ENCODE results near the gene DAZAP1. TPM values are rescaled to one million over a fixed set of nuclear protein-coding genes. Genes with fewer than 3 reads are reported as not detected.

DAZAP1 gene
- total RNA-seq, 2 experiments from 2014 or later = 226 to 242 TPM

GRCh38 chr19:1426736-1427135, 19.4 kb downstream of the DAZAP1 start:
- H3K27me3 Mint-ChIP-seq = no peaks in the 10 kb centered on the region
- no peaks in the 10 kb centered on the region for H3K4me1 Mint-ChIP-seq (ENCODE audit: low read depth)
- ChIA-PET CTCF (interaction anchor here (0.6 to 1.2 kb wide), 2 partner anchors 64 to 147 kb away, joined by 3 to 4 read pairs; partner anchors contain the start of gene REEP6), POLR2A (no interaction called here)
- intact Hi-C loops (cut with micrococcal nuclease) = no loop called here
- no peak overlapping the region for H3K4me3 Mint-ChIP-seq
- no peaks in the 10 kb centered on the region for H3K9me3 Mint-ChIP-seq
- no peak for DNase-seq
- peaks cover 34% of the 10 kb centered on the region for H3K36me3 Mint-ChIP-seq
- no peak overlapping the region for H3K27ac Mint-ChIP-seq

GRCh38 chr19:1427221-1427920, 20.0 kb downstream of the DAZAP1 start:
- ChIA-PET POLR2A (interaction anchor here (0.7 kb wide), 1 partner anchor 14 kb away, joined by 5 read pairs; no protein-coding TSS in a partner anchor), CTCF (interaction anchor here (1.2 kb wide), 1 partner anchor 148 kb away, joined by 4 read pairs; no protein-coding TSS in a partner anchor)
- DNase-seq = no peak
- Mint-ChIP-seq H3K36me3 (peaks cover 34% of the 10 kb centered on the region), H3K27me3 (no peaks in the 10 kb centered on the region), H3K27ac (no peak overlapping the region), H3K4me3 (no peak overlapping the region), H3K4me1 (ENCODE audit: low read depth) (no peaks in the 10 kb centered on the region), H3K9me3 (no peaks in the 10 kb centered on the region)
- intact Hi-C loops (cut with micrococcal nuclease) = no loop called here

- intact Hi-C loops (cut with micrococcal nuclease) = no loop called here
- ChIA-PET CTCF (no interaction called here), POLR2A (no interaction called here)
- no peaks in the 10 kb centered on the region for H3K9me3 Mint-ChIP-seq
- H3K36me3 Mint-ChIP-seq = peaks cover 29% of the 10 kb centered on the region
- H3K4me3 Mint-ChIP-seq = no peak overlapping the region
- no peaks in the 10 kb centered on the region for H3K27me3 Mint-ChIP-seq
- DNase-seq = no peak
- H3K27ac Mint-ChIP-seq = no peak overlapping the region
- no peaks in the 10 kb centered on the region for H3K4me1 Mint-ChIP-seq (ENCODE audit: low read depth)
These were observed 21.5 kb downstream of the DAZAP1 start for GRCh38 chr19:1428738-1429391.

- intact Hi-C loops (cut with micrococcal nuclease) = no loop called here
- Mint-ChIP-seq H3K4me3 (no peak overlapping the region), H3K9me3 (no peaks in the 10 kb centered on the region), H3K36me3 (peaks cover 27% of the 10 kb centered on the region), H3K4me1 (ENCODE audit: low read depth) (no peaks in the 10 kb centered on the region), H3K27me3 (no peaks in the 10 kb centered on the region), H3K27ac (no peak overlapping the region)
- no peak for DNase-seq
- ChIA-PET CTCF (no interaction called here), POLR2A (no interaction called here)
These were observed 22.4 kb downstream of the DAZAP1 start for GRCh38 chr19:1429750-1430149.

- H3K27ac Mint-ChIP-seq = no peak overlapping the region
- H3K36me3 Mint-ChIP-seq = peaks cover 24% of the 10 kb centered on the region
- H3K27me3 Mint-ChIP-seq = no peaks in the 10 kb centered on the region
- intact Hi-C loops (cut with micrococcal nuclease) = no loop called here
- ChIA-PET CTCF (no interaction called here), POLR2A (interaction anchor here (0.6 kb wide), 2 partner anchors 9 to 14 kb away, joined by 3 to 5 read pairs; no protein-coding TSS in a partner anchor)
- H3K4me1 Mint-ChIP-seq (ENCODE audit: low read depth) = no peaks in the 10 kb centered on the region
- DNase-seq = no peak
- H3K4me3 Mint-ChIP-seq = no peak overlapping the region
- no peaks in the 10 kb centered on the region for H3K9me3 Mint-ChIP-seq
These were observed 22.9 kb downstream of the DAZAP1 start for GRCh38 chr19:1430246-1430645.

- no peak overlapping the region for H3K4me3 Mint-ChIP-seq
- H3K9me3 Mint-ChIP-seq = no peaks in the 10 kb centered on the region
- ChIA-PET CTCF (no interaction called here), POLR2A (no interaction called here)
- H3K27ac Mint-ChIP-seq = no peak overlapping the region
- H3K36me3 Mint-ChIP-seq = peaks cover 22% of the 10 kb centered on the region
- intact Hi-C loops (cut with micrococcal nuclease) = no loop called here
- no peaks in the 10 kb centered on the region for H3K4me1 Mint-ChIP-seq (ENCODE audit: low read depth)
- DNase-seq = no peak
- H3K27me3 Mint-ChIP-seq = no peaks in the 10 kb centered on the region
These were observed 24.5 kb downstream of the DAZAP1 start for GRCh38 chr19:1431759-1432506.

- no peak overlapping the region for H3K27ac Mint-ChIP-seq
- ChIA-PET CTCF (no interaction called here), POLR2A (no interaction called here)
- no peaks in the 10 kb centered on the region for H3K9me3 Mint-ChIP-seq
- no peak for DNase-seq
- no peak overlapping the region for H3K4me3 Mint-ChIP-seq
- peaks cover under 1% of the 10 kb centered on the region for H3K4me1 Mint-ChIP-seq (ENCODE audit: low read depth)
- H3K27me3 Mint-ChIP-seq = no peaks in the 10 kb centered on the region
- peaks cover 22% of the 10 kb centered on the region for H3K36me3 Mint-ChIP-seq
- intact Hi-C loops (cut with micrococcal nuclease) = no loop called here
These were observed 25.1 kb downstream of the DAZAP1 start for GRCh38 chr19:1432507-1432887.

GRCh38 chr19:1433119-1434039, 26.0 kb downstream of the DAZAP1 start:
- peaks cover 22% of the 10 kb centered on the region for H3K36me3 Mint-ChIP-seq

GRCh38 chr19:1434040-1434366, 26.6 kb downstream of the DAZAP1 start:
- Mint-ChIP-seq H3K27ac (no peak overlapping the region), H3K36me3 (peaks cover 24% of the 10 kb centered on the region), H3K27me3 (no peaks in the 10 kb centered on the region), H3K9me3 (no peaks in the 10 kb centered on the region), H3K4me3 (no peak overlapping the region), H3K4me1 (ENCODE audit: low read depth) (peaks cover 9% of the 10 kb centered on the region)
- POLR2A ChIA-PET = no interaction called here
- DNase-seq = no peak
- intact Hi-C loops (cut with micrococcal nuclease) = no loop called here
- CTCF ChIA-PET = no interaction called here

More at GRCh38 chr19:1433119-1434039, 26.0 kb downstream of the DAZAP1 start:
- ChIA-PET CTCF (no interaction called here), POLR2A (no interaction called here)
- Mint-ChIP-seq H3K9me3 (no peaks in the 10 kb centered on the region), H3K4me3 (no peak overlapping the region), H3K27ac (no peak overlapping the region), H3K27me3 (no peaks in the 10 kb centered on the region), H3K4me1 (ENCODE audit: low read depth) (peaks cover 9% of the 10 kb centered on the region)
- no peak for DNase-seq
- intact Hi-C loops (cut with micrococcal nuclease) = no loop called here

- no peaks in the 10 kb centered on the region for H3K27me3 Mint-ChIP-seq
- H3K27ac Mint-ChIP-seq = no peak overlapping the region
- ChIA-PET CTCF (no interaction called here), POLR2A (no interaction called here)
- H3K4me1 Mint-ChIP-seq (ENCODE audit: low read depth) = peaks cover 11% of the 10 kb centered on the region
- DNase-seq = no peak
- no peak overlapping the region for H3K4me3 Mint-ChIP-seq
- no peaks in the 10 kb centered on the region for H3K9me3 Mint-ChIP-seq
- H3K36me3 Mint-ChIP-seq = peaks cover 30% of the 10 kb centered on the region
- intact Hi-C loops (cut with micrococcal nuclease) = loop anchor here (5.0 kb wide), 1 partner anchor 38 kb away; no protein-coding TSS in a partner anchor
These were observed 27.2 kb downstream of the DAZAP1 start for GRCh38 chr19:1434577-1435060.

- Mint-ChIP-seq H3K27ac (no peak overlapping the region), H3K9me3 (no peaks in the 10 kb centered on the region), H3K36me3 (peaks cover 37% of the 10 kb centered on the region), H3K4me3 (no peak overlapping the region), H3K4me1 (ENCODE audit: low read depth) (peaks cover 18% of the 10 kb centered on the region), H3K27me3 (no peaks in the 10 kb centered on the region)
- ChIA-PET CTCF (no interaction called here), POLR2A (no interaction called here)
- intact Hi-C loops (cut with micrococcal nuclease) = loop anchor here (5.0 kb wide), 1 partner anchor 37 kb away; no protein-coding TSS in a partner anchor
- no peak for DNase-seq
These were observed 28.1 kb downstream of the DAZAP1 start for GRCh38 chr19:1435378-1435989.

Data from activated CD4-positive, alpha-beta memory T cell treated with anti-CD3 and anti-CD28 coated beads for 36 hours (primary cell).